DMS79 treated with DMSO at 0.1 percent for 48 hours (cell line): Measurements from ENCODE around the gene CDC73.
"Not testable (repeated sequence)": the region's sequence is repeated elsewhere in the genome, so short reads cannot be mapped to it uniquely, and the experiment has no call there.

Experiments used
- DNase-seq: peaks from one replicate; lab custom pipeline; 2025; lab: John Stamatoyannopoulos, UW

Gene CDC73

DNA sequence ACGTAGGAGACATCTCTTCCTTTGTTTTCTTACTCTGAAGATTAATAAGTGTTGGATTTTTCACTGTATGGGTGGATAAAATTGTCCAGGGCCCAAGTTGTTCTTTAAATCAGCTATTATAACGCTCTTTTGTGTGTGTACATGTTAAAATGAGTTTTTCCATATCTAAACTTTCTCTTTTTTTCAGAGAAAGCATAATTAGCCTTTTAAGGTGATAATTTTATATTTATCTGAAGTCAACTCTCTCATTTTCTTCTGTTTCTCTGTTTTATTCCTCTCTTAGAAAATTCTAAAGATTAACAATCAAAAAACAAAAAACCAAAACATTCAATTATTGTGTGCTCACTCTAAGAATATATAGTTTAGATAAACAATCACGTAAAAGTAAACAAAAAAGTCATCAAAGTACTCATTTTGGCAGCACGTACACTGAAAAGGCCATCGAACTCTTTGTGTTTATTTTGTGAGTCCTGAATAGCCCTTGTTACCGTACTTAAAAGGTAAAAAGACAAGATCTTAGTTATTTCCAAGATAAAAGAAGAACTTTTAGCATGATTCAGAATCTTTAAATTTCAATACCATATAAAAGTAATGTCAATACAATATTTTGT is 7.2 kb upstream of the CDC73 start:
- no peak for DNase-seq

DNA sequence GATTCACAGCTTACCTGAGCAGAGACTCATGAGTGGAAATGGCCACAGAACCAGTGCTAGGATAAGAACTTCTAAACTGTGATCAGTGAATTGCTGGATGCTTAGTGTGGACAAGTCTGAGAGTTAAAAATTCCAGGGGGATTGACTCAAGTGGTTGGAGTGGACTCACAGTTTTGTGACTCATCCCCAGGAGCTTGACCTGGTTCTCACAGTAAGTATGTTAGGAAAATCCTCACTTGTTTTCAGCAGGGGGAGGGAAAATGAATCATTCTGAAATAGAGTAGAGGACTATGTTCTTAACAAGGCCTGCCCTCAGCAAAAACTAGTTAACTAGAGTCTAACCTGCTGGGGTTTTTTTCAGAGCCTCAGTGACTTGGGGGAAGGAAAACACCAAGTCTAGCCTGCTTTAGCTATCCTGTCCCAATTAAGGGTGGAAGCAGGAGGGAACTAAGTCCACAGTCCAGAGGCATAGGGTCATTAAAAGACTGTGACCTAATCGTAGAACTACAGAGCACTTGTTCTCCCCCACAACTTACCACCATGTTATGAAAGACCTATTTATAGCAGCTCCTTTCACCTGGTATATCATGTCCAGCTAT is 6.1 kb upstream of the CDC73 start:
- no peak for DNase-seq

DNA sequence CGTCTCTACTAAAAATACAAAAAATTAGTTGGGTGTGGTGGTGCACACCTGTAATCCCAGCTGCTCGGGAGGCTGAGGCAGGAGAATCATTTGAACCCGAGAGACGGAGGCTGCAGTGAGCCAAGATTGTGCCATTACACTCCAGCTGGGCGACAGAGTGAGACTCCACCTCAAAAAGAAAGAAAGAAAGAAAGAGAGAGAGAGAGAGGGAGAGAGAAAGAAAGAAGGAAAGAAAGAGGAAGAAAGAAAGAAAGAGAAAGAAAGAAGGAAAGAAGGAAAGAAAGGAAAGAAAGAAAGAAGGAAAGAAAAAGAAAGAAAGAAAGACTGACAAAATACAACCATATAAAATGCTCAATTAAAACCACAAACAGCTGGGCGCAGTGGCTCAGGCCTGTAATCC is 4.7 kb upstream of the CDC73 start:
- not testable (repeated sequence) for DNase-seq

DNA sequence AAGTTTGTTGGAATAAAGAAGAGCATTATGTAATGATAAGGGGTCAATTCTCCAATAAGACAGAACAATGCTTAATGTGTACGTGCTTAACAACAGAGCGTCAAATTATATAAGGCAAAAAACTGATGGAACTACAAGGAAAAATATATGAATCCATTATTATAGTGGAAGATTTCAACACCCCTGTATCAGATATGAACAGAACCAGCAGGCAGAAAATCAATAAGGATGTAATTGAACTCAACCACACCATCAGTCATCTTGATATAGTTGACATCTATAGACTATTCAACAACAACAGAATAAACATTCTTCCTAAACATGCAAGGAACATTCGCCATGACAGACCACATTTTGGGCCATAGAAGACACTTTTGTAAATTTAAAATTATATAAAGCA is 3.6 kb upstream of the CDC73 start:
- DNase-seq, result no peak

DNA sequence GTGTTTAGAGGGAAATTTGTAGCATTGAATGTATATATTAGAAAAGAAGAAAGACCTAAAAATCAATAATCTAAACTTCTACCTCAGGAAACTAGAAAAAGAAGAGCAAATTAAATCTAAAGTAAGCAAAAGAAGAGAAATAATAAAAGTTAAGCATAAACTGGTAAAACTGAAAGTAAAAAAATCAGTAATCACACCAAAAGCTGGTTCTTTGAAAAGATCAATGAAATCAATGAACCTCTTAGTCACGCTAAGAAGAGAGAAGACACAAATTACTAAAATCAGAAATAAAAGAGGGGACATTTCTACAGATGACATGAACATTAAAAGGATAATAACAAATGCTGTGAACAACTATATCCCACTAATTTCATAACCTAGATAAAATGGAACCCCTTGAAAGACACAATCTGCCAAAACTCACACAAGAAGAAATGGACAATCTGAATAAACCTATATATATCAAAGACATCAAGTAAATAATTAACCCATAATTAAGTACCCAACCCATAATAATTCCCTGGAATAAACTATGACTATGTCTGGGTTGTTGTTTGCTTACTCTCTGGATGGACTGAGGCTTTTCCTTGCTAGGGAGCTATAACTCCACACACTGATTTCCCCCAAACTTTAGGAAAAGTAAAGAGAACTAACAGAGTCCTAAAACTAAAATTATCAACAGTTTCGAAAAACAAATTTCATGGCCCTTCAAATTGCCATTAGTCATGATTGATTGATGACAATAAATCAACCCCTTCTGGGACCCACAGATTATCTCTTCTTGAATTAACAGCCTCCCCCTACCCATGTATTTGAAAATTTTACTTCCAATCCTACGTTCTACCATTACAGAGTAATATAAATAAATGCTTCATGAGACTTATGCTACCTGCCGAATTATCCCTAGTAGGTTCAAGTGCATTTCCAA is 2.8 kb upstream of the CDC73 start:
- no peak for DNase-seq

DNA sequence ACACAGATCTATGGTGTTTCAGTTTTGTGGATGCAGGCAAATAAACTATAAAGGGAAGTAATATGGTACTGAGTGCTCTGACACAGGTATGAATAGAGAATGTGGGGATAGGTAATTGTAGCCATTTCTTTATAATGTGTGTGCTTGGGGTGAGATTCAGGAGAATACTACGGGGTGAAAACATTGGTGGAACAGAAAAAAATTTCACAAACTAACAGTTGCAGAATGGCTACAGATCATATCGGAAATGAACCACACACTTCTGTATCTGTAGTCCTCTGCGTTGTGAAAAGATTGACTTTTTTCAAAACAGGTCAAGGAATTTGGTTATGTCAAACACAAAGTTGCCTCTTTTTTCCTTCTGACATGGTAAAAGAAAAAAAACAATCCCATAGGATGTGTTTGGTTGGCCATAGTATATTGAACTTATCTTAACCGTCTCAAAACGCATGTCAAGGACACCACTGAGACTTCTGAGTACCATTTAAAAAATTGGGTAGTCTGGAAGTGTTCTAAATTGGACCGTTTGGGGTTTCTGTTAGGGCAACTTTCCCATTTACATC is 1.1 kb upstream of the CDC73 start:
- DNase-seq, result no peak

DNA sequence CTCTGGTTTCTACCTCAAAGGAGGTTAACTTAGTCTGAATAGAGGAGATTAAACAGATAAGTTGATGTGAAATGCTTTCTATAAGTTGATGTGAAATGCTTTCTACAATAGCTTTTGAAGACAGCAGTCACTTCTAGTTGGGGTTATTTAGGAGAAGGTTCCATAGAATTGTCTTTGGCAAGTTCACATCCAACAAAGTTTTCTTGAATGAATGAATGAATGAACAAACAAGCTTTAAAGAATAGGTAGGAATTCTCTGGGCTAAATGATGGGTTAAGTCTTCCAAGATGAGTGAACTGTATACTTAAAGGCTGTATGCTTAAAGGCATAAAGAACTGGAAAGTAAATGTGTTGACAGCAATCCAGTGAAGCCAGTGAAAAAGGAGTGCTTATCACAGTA is 1.9 kb downstream of the CDC73 start:
- DNase-seq, result no peak

DNA sequence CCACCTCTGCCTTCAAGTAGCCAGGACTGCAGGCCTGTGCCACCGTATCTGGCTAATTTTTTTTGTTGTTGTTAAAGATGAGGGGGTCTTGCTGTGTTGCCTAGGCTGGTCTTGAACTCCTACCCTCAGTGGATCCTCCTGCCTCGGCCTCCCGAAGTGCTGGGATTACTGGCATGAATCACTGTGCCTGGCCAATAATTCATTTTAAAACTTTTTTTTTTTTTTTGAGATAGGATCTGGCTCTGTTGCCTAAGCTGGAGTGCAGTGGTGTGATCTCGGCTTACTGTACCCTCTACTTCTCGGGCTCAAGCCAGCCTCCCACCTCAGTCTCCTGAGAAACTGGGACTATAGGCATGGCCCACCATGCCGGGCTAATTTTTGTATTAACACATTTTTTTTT is 3.5 kb downstream of the CDC73 start:
- no peak for DNase-seq

DNA sequence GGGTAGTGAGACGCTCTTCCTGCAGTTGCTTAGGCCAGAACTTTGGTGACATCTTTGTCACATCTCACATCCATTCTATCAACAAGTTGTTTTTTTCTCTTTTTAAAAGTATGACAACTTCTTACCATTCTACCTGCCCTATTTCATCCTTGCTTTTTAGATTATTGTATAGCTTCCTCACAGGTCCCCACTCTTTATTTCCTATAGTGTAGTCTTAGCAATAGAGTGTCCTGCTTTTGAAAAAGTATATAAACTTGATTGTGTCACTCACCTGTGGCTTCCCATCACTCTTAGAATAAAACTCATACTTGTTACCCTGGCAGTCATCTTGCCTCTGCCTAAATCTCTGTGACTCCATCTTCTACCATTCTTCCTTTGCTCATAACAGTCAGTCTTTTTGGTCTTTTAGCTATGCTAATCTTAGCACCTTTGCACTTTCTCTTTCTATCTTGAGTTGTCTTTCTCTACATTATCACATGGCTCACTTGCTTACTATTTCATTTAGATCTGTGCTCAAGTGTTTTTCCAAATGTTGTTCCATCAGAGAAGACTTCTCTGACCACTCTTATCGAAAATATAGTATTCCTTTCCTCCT is 9.5 kb downstream of the CDC73 start:
- no peak for DNase-seq

DNA sequence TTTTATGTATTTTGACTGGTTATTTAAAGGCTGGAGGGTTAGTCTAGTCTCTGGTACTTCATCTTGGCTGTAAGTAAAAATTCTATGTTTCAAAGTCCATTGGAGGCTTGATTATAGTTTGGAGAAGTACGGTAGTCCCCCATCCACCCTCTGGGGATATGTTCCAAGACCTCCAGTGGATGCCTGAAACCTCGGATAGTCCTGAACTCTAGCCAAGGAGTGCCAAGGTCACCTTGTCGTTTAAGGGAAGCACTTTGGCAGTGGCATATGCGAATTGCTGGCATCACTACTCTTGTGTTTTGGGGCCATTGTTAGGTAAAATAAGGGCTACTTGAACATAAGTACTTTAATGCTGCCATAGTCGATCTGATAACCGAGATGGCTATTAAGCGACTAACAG is 18.4 kb downstream of the CDC73 start:
- DNase-seq, result no peak

DNA sequence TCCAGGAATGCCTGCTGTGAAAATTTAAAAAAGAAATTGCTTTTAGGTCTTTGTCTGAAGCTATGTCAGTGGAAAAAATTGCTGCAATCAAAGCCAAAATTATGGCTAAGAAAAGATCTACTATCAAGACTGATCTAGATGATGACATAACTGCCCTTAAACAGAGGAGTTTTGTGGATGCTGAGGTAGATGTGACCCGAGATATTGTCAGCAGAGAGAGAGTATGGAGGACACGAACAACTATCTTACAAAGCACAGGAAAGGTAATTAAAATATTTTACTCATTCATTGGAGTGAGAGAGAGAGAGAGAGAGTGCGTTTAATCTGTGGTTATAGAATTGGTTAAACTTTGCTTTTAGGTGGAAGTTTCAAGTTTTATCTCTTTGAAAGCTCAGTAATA is 20.0 kb downstream of the CDC73 start:
- DNase-seq, result no peak

DNA sequence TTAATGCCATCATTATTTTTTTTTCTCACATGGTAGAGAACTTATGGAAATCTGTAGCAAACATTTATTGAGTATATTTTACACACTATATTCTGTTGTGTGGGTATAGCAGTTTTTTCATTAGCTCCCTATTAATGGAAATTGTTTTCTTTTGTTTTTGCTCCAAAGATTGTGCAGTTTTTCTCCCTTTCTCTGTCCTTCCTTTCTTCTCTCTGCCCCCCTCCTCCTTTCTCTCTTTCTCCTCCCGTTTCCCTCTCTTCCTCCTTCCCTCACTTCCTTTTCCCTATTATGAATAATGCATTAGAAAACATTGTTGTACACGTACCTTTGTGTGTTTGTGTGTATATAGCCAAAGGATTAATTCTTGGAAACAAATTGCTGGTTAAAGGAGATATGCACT is 20.6 kb downstream of the CDC73 start:
- no peak for DNase-seq

DNA sequence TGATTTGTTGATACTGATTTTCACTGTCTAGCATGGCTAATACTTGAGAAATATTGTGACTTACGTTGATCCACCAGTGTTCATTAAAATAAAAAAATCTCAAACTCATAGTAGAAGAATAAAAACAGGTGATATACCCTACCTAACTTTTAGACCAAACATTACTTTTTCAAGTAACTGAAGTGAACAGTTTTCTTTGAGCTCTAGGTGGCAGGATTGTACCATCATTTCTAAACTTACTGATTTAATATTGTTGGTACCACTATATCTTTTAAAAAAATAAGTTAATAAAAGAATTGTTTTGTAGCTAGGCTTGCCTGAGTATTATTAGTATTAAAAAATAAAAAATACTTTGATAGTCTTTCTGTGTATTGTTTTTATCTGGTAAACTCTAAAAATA is 21.5 kb downstream of the CDC73 start:
- DNase-seq, result no peak

DNA sequence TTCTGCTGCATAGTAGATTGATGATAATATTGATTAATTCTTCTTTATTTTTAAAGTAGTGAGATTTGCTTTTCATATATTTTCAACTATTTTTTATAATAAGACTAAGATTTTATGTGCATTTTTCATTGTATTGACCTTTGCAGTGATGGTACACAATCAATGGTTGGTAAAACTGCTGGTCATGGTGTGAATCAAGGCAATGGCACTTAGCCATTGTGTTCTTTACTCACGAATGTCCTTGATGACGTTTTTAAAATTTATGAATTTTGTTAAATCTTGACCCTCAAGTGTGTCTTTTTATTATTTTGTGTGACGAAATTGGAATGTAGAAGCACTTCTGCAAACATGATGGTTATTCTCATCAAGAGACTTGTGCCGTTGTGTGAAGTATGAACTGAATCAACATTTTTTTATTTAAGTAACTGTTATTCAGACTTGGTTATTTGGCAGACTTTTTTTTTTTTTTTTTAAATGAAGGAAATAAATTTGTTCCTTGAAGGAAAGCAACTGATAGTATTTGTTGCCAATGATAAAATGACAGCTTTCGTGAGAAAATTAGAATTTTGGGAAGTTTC is 22.6 kb downstream of the CDC73 start:
- DNase-seq, result no peak

DNA sequence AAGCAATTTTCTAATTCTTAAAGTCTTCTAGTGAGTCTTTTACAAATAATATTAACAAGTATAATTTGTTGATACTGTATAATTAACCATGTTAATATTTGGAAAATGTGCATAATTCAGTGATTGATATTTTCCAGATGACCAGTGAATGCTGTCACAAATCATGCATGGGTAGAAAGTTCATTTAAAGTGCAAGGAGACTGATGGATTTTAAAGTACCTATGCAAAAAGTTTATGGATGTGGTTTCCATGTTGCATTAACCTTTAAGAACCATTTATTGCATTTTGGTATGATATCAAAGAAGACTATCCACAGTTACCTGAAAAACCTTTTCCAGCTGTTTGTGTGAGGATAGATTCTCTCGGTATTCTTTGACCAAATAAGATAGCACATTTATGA is 23.2 kb downstream of the CDC73 start:
- no peak for DNase-seq

DNA sequence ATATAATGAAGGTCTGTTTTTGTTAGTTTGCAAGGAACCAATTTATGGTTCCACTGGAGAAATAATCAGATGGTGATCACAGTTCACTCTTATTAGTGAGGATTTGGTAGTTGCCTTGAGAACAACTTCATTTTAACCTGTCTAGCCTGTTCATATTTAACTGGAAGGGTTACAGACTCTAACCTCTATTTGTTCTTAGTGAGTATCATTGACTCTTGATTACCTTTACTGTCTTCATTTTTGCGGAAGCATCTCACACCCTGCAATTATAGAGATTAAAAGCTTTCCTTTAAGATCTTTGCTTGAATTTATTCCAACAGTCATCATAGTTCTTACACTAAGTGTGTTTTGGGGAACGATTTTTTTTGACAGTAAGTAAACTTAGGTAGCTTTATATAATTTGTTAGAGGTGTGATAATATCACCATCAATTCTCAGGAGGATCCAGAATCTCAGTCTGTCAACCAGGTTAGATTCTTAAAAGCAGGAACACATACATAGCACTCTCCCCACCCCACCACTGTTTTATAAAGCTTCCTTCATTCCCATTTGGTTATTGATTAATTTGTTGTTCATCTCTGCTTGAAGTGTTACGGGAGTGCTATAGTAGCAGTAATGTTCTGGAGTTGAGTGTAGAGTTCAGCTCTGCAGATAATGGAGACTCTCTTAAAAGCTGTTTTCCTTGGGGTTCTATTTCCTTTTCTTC is 34.4 kb downstream of the CDC73 start:
- DNase-seq, result no peak

DNA sequence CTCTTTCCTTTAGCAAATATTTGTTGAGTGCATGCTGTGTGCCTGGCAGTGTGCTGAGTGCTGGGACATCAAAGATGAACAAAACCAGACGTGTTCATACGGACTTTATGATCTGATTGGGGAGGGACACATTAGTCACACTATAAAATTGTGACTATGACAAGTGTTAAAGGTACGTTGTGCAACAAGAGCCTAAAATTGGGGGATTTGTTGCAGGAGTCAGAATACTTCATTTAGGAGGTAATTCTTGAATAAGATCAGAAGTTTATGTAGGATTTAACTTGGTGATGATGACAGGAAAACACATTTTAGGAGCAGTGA is 35.0 kb downstream of the CDC73 start:
- DNase-seq, result no peak

DNA sequence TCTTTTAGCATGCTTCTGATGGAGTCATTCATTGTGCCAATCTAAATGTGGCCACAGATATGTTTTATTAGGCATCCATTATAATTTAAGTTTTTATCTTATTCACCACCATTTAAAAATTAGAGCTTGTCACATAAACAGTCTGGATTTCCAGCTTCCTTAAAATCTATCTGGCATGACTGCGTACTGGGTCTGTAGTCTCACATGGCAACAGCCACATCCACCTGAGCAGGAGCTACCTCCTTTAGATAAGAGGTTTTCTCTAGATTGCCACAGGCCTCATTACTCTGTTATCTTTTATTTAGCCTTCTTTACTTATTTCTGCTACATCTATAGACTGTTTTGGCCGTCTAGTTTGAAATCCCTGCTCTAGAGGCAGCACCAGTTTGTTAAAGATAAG is 35.5 kb downstream of the CDC73 start:
- DNase-seq, result no peak

DNA sequence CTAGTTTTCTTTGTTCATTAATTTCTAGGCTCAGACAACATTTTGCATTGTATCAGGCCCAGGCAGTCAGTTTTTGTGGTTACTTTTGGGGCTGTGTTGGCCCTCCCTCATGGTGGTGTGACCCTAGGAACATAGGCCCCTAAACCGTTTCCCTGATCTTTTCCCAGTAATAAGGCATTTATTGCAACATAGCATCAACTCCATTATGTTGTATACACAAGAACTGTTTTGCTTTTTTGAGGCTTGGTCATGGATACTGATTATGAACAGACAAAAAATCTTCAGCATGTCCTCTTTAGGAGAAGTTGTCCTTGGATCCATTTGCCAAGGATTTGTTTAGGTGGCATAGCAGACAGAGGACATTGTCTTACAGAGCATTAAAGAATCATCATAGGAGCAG is 54.3 kb downstream of the CDC73 start:
- DNase-seq, result no peak

DNA sequence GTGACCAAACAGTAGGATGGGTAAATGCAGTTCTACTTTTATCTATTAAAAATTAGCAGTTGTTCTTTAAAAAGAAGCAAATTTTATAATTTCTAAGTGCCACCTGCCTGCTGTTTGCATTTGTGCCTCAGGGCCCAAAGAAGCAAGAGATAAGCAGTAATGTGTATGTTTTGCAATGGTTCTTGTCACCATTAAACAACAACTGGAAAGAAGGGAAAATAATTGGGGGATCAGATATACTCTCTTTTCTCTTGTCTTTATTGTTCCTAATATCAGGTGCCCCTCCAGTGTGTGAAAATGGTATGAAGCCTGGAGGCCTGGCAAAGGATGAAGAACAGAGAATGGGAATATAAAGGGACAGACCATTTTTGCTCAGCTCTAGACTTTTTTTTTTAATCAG is 55.0 kb downstream of the CDC73 start:
- DNase-seq, result no peak

DNA sequence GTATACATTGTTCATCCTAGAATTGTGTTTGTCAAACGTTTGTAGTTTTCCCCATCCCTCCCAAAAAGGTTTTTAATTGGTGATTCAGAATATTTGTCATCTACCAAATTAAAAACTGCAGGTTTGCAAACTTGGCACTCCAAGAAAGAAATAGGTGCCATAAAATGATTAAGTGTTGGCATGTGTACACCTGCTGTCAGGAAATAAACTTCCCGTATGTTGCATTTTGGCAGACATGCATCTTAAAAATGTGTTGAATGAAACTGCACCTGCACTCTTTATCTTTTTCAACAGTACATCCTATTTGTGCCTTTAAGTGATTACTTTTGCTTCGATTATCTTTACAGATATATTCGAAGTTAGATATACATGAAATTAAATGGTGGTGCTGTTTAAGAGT is 57.3 kb downstream of the CDC73 start:
- no peak for DNase-seq

DNA sequence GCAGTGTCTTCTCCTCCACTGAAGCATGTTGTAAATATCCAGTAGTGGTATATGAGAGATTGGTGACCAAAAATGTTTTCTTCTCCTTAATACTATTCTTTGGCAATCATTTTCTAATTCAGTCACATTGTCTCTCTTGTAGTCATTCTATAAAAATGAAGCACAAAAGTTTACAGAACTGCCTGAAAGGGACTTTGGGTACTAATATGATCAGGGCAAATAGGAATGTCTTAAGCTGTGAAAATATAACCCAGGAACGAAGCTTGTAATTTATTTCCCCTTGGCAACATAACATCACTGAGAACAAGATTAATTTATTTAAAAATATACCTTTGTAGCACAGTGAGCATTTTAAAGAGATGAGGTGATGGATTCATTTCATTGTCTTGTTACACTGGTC is 59.7 kb downstream of the CDC73 start:
- no peak for DNase-seq
